Nephron progenitor cell (in vitro differentiated cells): ENCODE results near the gene LMX1B.

Experiments
- DNase-seq: peaks from one replicate; pipeline ENCODE4 v3.0.0; 2021
- H3K27ac Mint-ChIP-seq: 2 replicates; pipeline ENCODE4 v1.8.0; 2021; ENCODE audit warnings: mild to moderate bottlenecking, moderate library complexity, mixed read lengths
- H3K27me3 Mint-ChIP-seq: 2 replicates; pipeline ENCODE4 v1.8.0; 2021; ENCODE audit warnings: mild to moderate bottlenecking, low read depth, mixed read lengths; ENCODE audit not compliant: poor library complexity
- H3K36me3 Mint-ChIP-seq: 2 replicates; pipeline ENCODE4 v1.8.0; 2021; ENCODE audit warnings: low read depth, mixed read lengths
- H3K4me1 Mint-ChIP-seq: 2 replicates; pipeline ENCODE4 v1.8.0; 2021; ENCODE audit warnings: mixed read lengths
- H3K4me3 Mint-ChIP-seq: 2 replicates; pipeline ENCODE4 v1.8.0; 2021; ENCODE audit warnings: mild to moderate bottlenecking, moderate library complexity, mixed read lengths
- H3K9me3 Mint-ChIP-seq: 2 replicates; pipeline ENCODE4 v1.8.0; 2021; ENCODE audit warnings: mild to moderate bottlenecking, moderate library complexity, mixed read lengths
- CTCF ChIP-seq: fragments of 200-600 bp; sonication (generic); IDR thresholded peaks from 2 replicates; pipeline ENCODE4 v1.5.0; 2021; ENCODE audit warnings: antibody characterized with exemption

LMX1B gene

DNA sequence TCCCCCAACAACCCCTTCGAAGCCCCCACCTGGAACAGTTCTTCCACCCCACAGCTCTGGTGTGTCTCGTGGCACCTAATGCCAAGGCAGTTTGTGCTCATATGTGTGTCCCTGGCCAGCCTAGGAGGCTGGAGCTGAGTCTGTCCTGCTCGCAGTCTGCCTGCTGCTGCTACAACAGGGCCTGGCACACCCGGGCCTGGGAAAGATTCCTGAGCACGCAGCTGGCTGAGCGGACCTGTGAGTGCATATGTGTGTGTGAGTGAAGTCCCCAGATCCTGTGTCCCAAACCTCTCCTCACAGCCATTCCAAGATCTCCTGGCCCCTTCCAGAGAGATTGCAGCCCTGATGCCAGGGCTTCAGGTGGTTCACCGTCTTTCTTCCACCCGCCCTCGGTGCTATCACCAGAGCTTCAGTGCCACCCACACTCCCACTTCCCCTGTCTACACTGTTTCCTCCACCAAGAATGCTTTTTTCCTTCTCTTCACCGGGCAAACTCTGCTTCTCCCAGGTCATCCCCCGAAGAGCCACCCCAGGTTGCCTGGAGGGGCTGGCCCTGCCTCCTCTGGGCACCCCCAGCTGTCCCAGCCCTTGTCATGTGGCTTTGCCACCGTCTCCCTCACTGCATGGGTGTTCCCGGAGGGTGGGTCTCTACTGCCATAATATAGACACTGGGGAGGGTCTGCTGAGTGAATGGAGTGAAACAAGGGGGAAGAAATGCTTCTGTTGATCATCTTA, 28.4 kb downstream of the LMX1B start:
- peak overlapping the region; percentile 44 for H3K4me3 Mint-ChIP-seq
- TF ChIP-seq CTCF: no peak
- peaks cover 79% of the 10 kb centered on the region for H3K4me1 Mint-ChIP-seq
- DNase-seq: no peak
- no peak overlapping the region for H3K27ac Mint-ChIP-seq
- no peaks in the 10 kb centered on the region for H3K36me3 Mint-ChIP-seq
- peaks cover 83% of the 10 kb centered on the region for H3K27me3 Mint-ChIP-seq
- no peaks in the 10 kb centered on the region for H3K9me3 Mint-ChIP-seq

- H3K36me3 Mint-ChIP-seq: no peaks in the 10 kb centered on the region
- no peak for DNase-seq
- TF ChIP-seq CTCF: no peak
- peaks cover 81% of the 10 kb centered on the region for H3K27me3 Mint-ChIP-seq
- H3K4me1 Mint-ChIP-seq: peaks cover 81% of the 10 kb centered on the region
- H3K27ac Mint-ChIP-seq: no peak overlapping the region
- peak overlapping the region; percentile 3 for H3K4me3 Mint-ChIP-seq
- no peaks in the 10 kb centered on the region for H3K9me3 Mint-ChIP-seq
Observed at GRCh38 chr9:126642839-126643238, 29.1 kb downstream of the LMX1B start.

DNA sequence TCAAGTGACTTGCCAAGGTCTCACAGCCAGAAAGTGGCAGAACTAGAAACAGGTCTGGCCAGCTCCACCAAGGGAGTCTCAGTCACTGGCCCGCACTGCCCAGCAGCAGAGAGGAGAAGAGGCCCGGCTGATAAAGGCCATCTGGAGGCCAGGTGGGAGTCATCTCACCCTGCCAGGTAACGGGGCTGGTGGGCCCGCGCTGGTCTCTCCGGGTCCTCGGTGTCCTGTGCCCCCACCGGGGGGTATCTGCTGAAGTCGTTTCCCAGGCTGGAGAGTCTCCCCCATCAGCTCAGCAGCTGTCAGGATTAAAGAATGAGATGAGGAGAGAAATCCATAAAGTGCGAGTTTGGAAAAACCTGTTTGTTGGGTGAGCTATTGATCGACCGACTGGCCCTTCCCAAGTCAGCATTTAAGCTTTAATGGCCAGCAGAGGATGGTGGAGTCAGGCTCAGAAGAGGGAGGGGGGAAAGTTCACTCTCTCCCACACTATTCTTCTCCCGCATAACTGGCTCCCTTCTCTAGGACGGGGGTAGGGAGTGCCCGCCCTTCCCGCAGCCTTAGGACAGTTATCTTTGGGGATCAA, 30.3 kb downstream of the LMX1B start:
- peaks cover 77% of the 10 kb centered on the region for H3K27me3 Mint-ChIP-seq
- peaks cover 87% of the 10 kb centered on the region for H3K4me1 Mint-ChIP-seq
- H3K9me3 Mint-ChIP-seq: no peaks in the 10 kb centered on the region
- no peak overlapping the region for H3K4me3 Mint-ChIP-seq
- DNase-seq: no peak
- H3K36me3 Mint-ChIP-seq: no peaks in the 10 kb centered on the region
- no peak for TF ChIP-seq CTCF
- no peak overlapping the region for H3K27ac Mint-ChIP-seq

DNA sequence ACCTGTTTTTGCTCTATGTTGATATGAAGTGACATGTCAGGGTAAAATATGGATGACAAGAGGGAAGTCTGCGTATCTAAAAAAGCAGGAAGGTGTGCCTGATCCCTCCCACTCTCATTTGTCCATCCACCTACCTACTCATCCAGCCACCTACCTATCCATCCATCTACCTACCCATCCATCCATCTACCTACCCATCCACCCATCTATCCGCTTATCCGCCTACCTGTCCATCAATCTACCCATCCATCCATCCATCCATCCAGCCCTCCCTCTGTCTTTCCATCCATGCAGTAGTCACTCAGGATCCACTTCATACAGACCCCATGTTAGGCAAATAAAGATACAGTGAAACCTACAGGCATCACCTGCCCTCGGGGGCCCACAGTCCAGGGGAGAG, 32.4 kb downstream of the LMX1B start:
- DNase-seq: no peak
- Mint-ChIP-seq H3K36me3 (no peaks in the 10 kb centered on the region), H3K4me3 (no peak overlapping the region), H3K27me3 (peaks cover 61% of the 10 kb centered on the region), H3K27ac (no peak overlapping the region), H3K9me3 (no peaks in the 10 kb centered on the region), H3K4me1 (peaks cover 92% of the 10 kb centered on the region)
- no peak for TF ChIP-seq CTCF

- peak; percentile 27 for DNase-seq
- Mint-ChIP-seq H3K9me3 (no peaks in the 10 kb centered on the region), H3K27me3 (peaks cover 55% of the 10 kb centered on the region), H3K27ac (no peak overlapping the region), H3K36me3 (no peaks in the 10 kb centered on the region), H3K4me3 (peak overlapping the region; percentile 26), H3K4me1 (peaks cover 92% of the 10 kb centered on the region)
- no peak for TF ChIP-seq CTCF
Observed at GRCh38 chr9:126647585-126648411, 34.1 kb downstream of the LMX1B start.
